H9 (cell line): ENCODE measurements around the gene KLF13. TPM values are rescaled to one million over a fixed set of nuclear protein-coding genes. Genes with fewer than 3 reads are reported as not detected.

Source experiments
- DNase-seq: peaks from one replicate; pipeline ENCODE4 v3.0.0-alpha.2; 2017
- H2AFZ ChIP-seq: one replicate; pipeline ENCODE4 v1.6.1; 2013; ENCODE audit warnings: mild to moderate bottlenecking, low read length, control low read depth, moderate library complexity
- H2AK5ac ChIP-seq: 2 replicates; pipeline ENCODE4 v1.6.1; 2013; ENCODE audit warnings: low read length, control low read depth, mixed read lengths; ENCODE audit not compliant: insufficient read length
- H2BK120ac ChIP-seq: one replicate; pipeline ENCODE4 v1.6.1; 2013; ENCODE audit warnings: low read depth, mild to moderate bottlenecking, low read length, control low read depth, inconsistent platforms; ENCODE audit not compliant: poor library complexity, severe bottlenecking
- H2BK12ac ChIP-seq: 2 replicates; pipeline ENCODE4 v1.6.1; 2013; ENCODE audit warnings: low read length, control low read depth, mixed read lengths, low read depth; ENCODE audit not compliant: insufficient read length
- H2BK15ac ChIP-seq: 2 replicates; pipeline ENCODE4 v1.6.1; 2013; ENCODE audit warnings: low read depth, low read length, control low read depth
- H2BK20ac ChIP-seq: one replicate; pipeline ENCODE4 v1.6.1; 2013; ENCODE audit warnings: low read depth, mild to moderate bottlenecking, low read length, control low read depth, inconsistent platforms; ENCODE audit not compliant: poor library complexity, severe bottlenecking
- H2BK5ac ChIP-seq: 2 replicates; pipeline ENCODE4 v1.6.1; 2013; ENCODE audit warnings: low read length, control low read depth, mixed read lengths; ENCODE audit not compliant: insufficient read length
- H3K14ac ChIP-seq: 2 replicates; pipeline ENCODE4 v1.6.1; 2013; ENCODE audit warnings: low read length, control low read depth; ENCODE audit not compliant: insufficient read depth
- H3K18ac ChIP-seq: 2 replicates; pipeline ENCODE4 v1.6.1; 2013; ENCODE audit warnings: low read depth, mild to moderate bottlenecking, mixed read lengths, low read length, control low read depth; ENCODE audit not compliant: insufficient read length
- H3K23ac ChIP-seq: 2 replicates; pipeline ENCODE4 v1.6.1; 2013; ENCODE audit warnings: low read length, control low read depth, mixed read lengths, low read depth; ENCODE audit not compliant: insufficient read length
- H3K23me2 ChIP-seq: 2 replicates; pipeline ENCODE4 v1.6.1; 2013; ENCODE audit warnings: low read depth, mild to moderate bottlenecking, mixed read lengths, low read length, control low read depth; ENCODE audit not compliant: insufficient read length, poor library complexity, severe bottlenecking
- H3K27ac ChIP-seq: 2 replicates; pipeline ENCODE4 v1.5.1; 2013; ENCODE audit warnings: low read length, control low read depth, mixed read lengths, low read depth; ENCODE audit not compliant: insufficient read length
- H3K27me3 ChIP-seq: 2 replicates; pipeline ENCODE4 v1.6.1; 2013; ENCODE audit warnings: low read length, control low read depth, inconsistent platforms; ENCODE audit not compliant: insufficient read depth
- H3K4ac ChIP-seq: 2 replicates; pipeline ENCODE4 v1.6.1; 2013; ENCODE audit warnings: low read depth, mild to moderate bottlenecking, control low read depth, inconsistent platforms, low read length, moderate library complexity
- H3K4me1 ChIP-seq: 2 replicates; pipeline ENCODE4 v1.6.1; 2013; ENCODE audit warnings: low read length, control low read depth, inconsistent platforms; ENCODE audit not compliant: insufficient read depth
- H3K4me2 ChIP-seq: 2 replicates; pipeline ENCODE4 v1.6.1; 2013; ENCODE audit warnings: low read length, control low read depth, mixed read lengths; ENCODE audit not compliant: insufficient read length, insufficient read depth
- H3K56ac ChIP-seq: 2 replicates; pipeline ENCODE4 v1.6.1; 2013; ENCODE audit warnings: low read depth, mild to moderate bottlenecking, mixed read lengths, low read length, control low read depth; ENCODE audit not compliant: insufficient read length
- H3K79me1 ChIP-seq: 2 replicates; pipeline ENCODE4 v1.6.1; 2013; ENCODE audit warnings: low read depth, mild to moderate bottlenecking, moderate library complexity, low read length, control low read depth, inconsistent platforms; ENCODE audit not compliant: insufficient read depth, poor library complexity, severe bottlenecking
- H3K79me2 ChIP-seq: 2 replicates; pipeline ENCODE4 v1.6.1; 2013; ENCODE audit warnings: low read length, control low read depth, inconsistent platforms; ENCODE audit not compliant: insufficient read depth
- H3K9ac ChIP-seq: 2 replicates; pipeline ENCODE4 v1.6.1; 2013; ENCODE audit warnings: low read length, control low read depth, mixed read lengths; ENCODE audit not compliant: insufficient read length; ENCODE audit errors: extremely low read depth
- H3K9me3 ChIP-seq: one replicate; pipeline ENCODE4 v1.6.1; 2013; ENCODE audit warnings: low read depth, low read length, inconsistent platforms; ENCODE audit not compliant: control insufficient read depth
- H3T11ph ChIP-seq: one replicate; pipeline ENCODE4 v1.6.1; 2013; ENCODE audit warnings: mild to moderate bottlenecking, low read length, control low read depth, inconsistent platforms
- H4K20me1 ChIP-seq: one replicate; pipeline ENCODE4 v1.6.1; 2013; ENCODE audit not compliant: control insufficient read depth, insufficient read length, insufficient read depth
- H4K5ac ChIP-seq: 2 replicates; pipeline ENCODE4 v1.6.1; 2013; ENCODE audit warnings: low read depth, mild to moderate bottlenecking, mixed read lengths, low read length, control low read depth; ENCODE audit not compliant: insufficient read length
- H4K8ac ChIP-seq: replicated peaks from 2 replicates; pipeline ENCODE4 v1.6.1; 2013; ENCODE audit warnings: low read length, control low read depth, mixed read lengths, low read depth; ENCODE audit not compliant: insufficient read length
- H4K91ac ChIP-seq: 2 replicates; pipeline ENCODE4 v1.6.1; 2013; ENCODE audit warnings: low read depth, mild to moderate bottlenecking, moderate library complexity, mixed read lengths, low read length, control low read depth; ENCODE audit not compliant: insufficient read length
- H3K27ac Mint-ChIP-seq, 3 experiments: 2 replicates in 2 of 3; 3 replicates in 1 of 3; pipeline ENCODE4 v1.8.0; 2020 to 2021; ENCODE audit warnings: mixed read lengths in 3 of 3, mild to moderate bottlenecking in 1 of 3, moderate library complexity in 1 of 3
- H3K27me3 Mint-ChIP-seq: 2 replicates; pipeline ENCODE4 v1.8.0; 2021; ENCODE audit warnings: low read depth, mild to moderate bottlenecking, moderate library complexity, mixed read lengths
- H3K36me3 Mint-ChIP-seq, 3 experiments: 2 replicates in 2 of 3; 3 replicates in 1 of 3; pipeline ENCODE4 v1.8.0; 2020 to 2021; ENCODE audit warnings: low read depth in 3 of 3, mixed read lengths in 3 of 3; ENCODE audit not compliant: insufficient read depth in 1 of 3
- H3K4me1 Mint-ChIP-seq, 2 experiments: 2 replicates each; pipeline ENCODE4 v1.8.0; 2020; ENCODE audit warnings: mixed read lengths in 2 of 2
- H3K4me3 Mint-ChIP-seq, 2 experiments: 2 replicates in 1 of 2; 3 replicates in 1 of 2; pipeline ENCODE4 v1.8.0; 2020 to 2021; ENCODE audit warnings: mild to moderate bottlenecking in 2 of 2, mixed read lengths in 2 of 2, moderate library complexity in 1 of 2
- H3K9me3 Mint-ChIP-seq, 2 experiments: 2 replicates in 1 of 2; 3 replicates in 1 of 2; pipeline ENCODE4 v1.8.0; 2020; ENCODE audit warnings: mild to moderate bottlenecking in 2 of 2, mixed read lengths in 2 of 2, moderate library complexity in 1 of 2
- WGBS: extraction: QIAGEN DNeasy Blood & Tissue Kit; methylation state at CpG from one replicate; pipeline ENCODE4 v1.1.7; 2013; ENCODE audit warnings: missing lambda C conversion rate, low lambda C conversion rate, mixed read lengths; ENCODE audit not compliant: insufficient read length; ENCODE audit errors: extremely low coverage; 5-methylcytosine and 5-hydroxymethylcytosine counted together
- total RNA-seq: library from RNA; stranded (reverse); gene quantifications from 2 replicates; pipeline ENCODE4 v1.2.1, GENCODE V29; 2021
- TF ChIP-seq, protein P1 (sequence below): fragments of 200-600 bp; sonication (generic); conservative IDR thresholded peaks from 3 replicates; pipeline ENCODE4 v1.8.0; 2021; ENCODE audit warnings: antibody characterized with exemption, mild to moderate bottlenecking

Gene KLF13
- total RNA-seq, 1 experiment from 2014 or later = 33.4 TPM

DNA sequence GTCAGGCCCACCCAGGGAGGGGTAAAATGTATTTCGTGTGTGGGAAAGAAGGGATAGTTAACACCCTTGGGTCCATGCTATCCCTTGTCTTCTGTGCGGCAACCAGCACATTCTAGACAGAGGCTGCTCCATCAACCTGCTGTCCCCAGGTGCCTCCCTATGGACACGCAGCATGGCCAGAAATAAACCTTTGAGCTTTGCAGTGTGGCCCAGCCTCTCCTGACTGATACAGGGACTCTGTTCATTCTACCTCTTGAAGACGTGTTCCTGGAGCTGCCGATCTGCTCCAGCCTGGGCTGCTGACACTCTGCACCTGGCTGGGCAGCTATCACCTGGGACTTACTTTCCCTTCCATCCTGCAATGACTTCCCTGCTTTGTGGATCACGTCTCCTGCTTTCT, 4.1 kb upstream of the KLF13 start:
- Histone ChIP-seq H3K79me1 (no peaks in the 10 kb centered on the region), H3K9me3 (no peaks in the 10 kb centered on the region), H2BK20ac (no peak overlapping the region), H2BK12ac (no peak overlapping the region), H3K9ac (no peak overlapping the region), H4K91ac (no peak overlapping the region), H3K56ac (no peak overlapping the region), H3K23me2 (peaks cover 4% of the 10 kb centered on the region), H3K4me1 (no peaks in the 10 kb centered on the region; the same call in 1 of the 2 replicates), H2BK15ac (no peak overlapping the region), H3T11ph (no peak overlapping the region), H3K23ac (no peak overlapping the region), H2AK5ac (no peak overlapping the region), H4K20me1 (no peaks in the 10 kb centered on the region), H2BK5ac (no peak overlapping the region), H2AFZ (no peak overlapping the region), H2BK120ac (no peak overlapping the region), H3K4ac (no peak overlapping the region), H3K27me3 (0 out of 2 replicates have a peak, but pooled peaks cover 2% of the 10 kb centered on the region), H4K5ac (no peak overlapping the region), H3K27ac (no peak overlapping the region), H3K4me2 (no peak overlapping the region), H3K18ac (no peak overlapping the region), H4K8ac (no peak overlapping the region), H3K79me2 (no peaks in the 10 kb centered on the region), H3K14ac (no peak overlapping the region)
- Mint-ChIP-seq H3K4me1 (peaks cover 21 to 35% of the 10 kb centered on the region in 2 experiments), H3K9me3 (peaks cover 0 to 9% of the 10 kb centered on the region in 2 experiments; a peak in 2 of 5 replicates), H3K27ac (no peak overlapping the region; a peak in 1 of 7 replicates), H3K27me3 (peaks cover 25% of the 10 kb centered on the region), H3K36me3 (peaks cover 0 to 6% (median 0%) of the 10 kb centered on the region in 3 experiments; a peak in 3 of 7 replicates), H3K4me3 (no peak overlapping the region)
- no peak for DNase-seq
- TF ChIP-seq, protein P1, sequence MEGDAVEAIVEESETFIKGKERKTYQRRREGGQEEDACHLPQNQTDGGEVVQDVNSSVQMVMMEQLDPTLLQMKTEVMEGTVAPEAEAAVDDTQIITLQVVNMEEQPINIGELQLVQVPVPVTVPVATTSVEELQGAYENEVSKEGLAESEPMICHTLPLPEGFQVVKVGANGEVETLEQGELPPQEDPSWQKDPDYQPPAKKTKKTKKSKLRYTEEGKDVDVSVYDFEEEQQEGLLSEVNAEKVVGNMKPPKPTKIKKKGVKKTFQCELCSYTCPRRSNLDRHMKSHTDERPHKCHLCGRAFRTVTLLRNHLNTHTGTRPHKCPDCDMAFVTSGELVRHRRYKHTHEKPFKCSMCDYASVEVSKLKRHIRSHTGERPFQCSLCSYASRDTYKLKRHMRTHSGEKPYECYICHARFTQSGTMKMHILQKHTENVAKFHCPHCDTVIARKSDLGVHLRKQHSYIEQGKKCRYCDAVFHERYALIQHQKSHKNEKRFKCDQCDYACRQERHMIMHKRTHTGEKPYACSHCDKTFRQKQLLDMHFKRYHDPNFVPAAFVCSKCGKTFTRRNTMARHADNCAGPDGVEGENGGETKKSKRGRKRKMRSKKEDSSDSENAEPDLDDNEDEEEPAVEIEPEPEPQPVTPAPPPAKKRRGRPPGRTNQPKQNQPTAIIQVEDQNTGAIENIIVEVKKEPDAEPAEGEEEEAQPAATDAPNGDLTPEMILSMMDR = no peak
- WGBS = no CpG with 5 or more reads among the region's 6 CpGs
